ENCODE data around the gene AHNAK. TPM values are rescaled to one million over a fixed set of nuclear protein-coding genes. Genes with fewer than 3 reads are reported as not detected.

The AHNAK gene
- total RNA-seq, 2 donors from 2014 or later: 168 to 241 TPM

DNA sequence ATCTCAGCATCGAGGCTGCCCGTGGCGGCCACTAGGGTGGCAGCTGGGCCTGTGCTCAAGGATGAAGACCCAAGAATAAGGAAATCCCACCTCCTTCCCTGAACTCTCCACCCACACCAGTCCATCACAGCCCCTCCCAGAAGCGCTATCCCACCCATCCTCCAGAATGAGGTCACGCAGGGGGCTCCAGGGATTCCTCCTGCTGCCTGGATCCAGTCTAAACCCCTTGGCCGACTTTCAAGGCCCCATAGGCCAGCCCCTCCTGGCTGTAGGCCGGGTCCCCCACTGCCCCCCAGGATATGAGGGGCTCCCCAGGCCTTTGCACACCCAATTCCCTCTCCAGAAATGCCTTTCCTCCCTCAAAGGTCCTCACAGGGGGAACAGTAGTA lies 146.7 kb downstream of the AHNAK start:
- H3K36me3 ChIP-seq (replicated peaks in 1 of 2; ENCODE audit: insufficient read depth in 1 of 2, low read depth in 2 of 2): no peaks in the 10 kb centered on the region
- ATAC-seq: no peak
- 61 to 71% methylated on average over 5 to 7 of the region's 7 CpGs for WGBS, 2 donors
- H3K4me1 ChIP-seq: peaks cover 17% of the 10 kb centered on the region
- TF ChIP-seq POLR2A (IDR thresholded peaks at IDR 0.05): no peak
- TF ChIP-seq, protein P1, sequence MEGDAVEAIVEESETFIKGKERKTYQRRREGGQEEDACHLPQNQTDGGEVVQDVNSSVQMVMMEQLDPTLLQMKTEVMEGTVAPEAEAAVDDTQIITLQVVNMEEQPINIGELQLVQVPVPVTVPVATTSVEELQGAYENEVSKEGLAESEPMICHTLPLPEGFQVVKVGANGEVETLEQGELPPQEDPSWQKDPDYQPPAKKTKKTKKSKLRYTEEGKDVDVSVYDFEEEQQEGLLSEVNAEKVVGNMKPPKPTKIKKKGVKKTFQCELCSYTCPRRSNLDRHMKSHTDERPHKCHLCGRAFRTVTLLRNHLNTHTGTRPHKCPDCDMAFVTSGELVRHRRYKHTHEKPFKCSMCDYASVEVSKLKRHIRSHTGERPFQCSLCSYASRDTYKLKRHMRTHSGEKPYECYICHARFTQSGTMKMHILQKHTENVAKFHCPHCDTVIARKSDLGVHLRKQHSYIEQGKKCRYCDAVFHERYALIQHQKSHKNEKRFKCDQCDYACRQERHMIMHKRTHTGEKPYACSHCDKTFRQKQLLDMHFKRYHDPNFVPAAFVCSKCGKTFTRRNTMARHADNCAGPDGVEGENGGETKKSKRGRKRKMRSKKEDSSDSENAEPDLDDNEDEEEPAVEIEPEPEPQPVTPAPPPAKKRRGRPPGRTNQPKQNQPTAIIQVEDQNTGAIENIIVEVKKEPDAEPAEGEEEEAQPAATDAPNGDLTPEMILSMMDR (IDR thresholded peaks at IDR 0.05): no peak
- no peak overlapping the region for H3K27ac ChIP-seq
- no peaks in the 10 kb centered on the region for H3K27me3 ChIP-seq
- H3K4me3 ChIP-seq: no peak overlapping the region
- DNase-seq: no peak
- no peaks in the 10 kb centered on the region for H3K9me3 ChIP-seq
- intact Hi-C loops (cut with DNase I): no loop called here

DNA sequence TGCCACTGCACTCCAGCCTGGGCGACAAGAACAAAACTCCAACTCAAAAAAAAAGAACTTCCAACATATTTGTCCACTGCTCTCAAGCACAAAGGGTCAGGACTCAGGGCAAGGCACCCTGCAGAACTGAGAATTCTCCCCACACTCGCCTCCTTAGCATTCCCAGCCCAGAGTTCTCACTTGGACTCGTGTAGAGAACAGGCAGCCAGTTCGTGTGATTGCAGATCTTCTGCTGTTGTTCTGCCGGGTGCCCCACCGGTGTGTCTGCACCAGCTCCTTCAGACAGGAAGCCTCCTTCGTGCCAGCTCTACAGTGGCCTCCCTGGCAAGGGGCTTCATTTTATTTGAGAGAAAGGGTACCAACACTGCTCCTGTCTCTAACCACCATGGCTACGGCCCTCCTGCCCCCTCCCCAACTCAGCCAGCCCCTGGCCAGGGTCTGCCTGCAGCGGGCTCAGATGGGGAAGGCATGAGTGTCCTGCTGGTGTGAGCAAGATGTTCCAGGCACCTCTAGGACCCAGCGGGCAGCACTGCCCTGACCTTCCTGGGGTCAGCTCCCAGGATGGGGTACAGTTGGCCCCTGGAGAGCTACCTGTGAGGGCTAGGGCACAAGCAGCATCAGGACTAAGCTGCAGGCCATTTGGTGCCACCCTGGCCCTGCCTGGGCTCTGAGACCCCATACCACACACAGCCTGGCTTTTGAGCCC lies 147.3 kb downstream of the AHNAK start:
- intact Hi-C loops (cut with DNase I): no loop called here
- Histone ChIP-seq H3K4me1 (peaks cover 17% of the 10 kb centered on the region), H3K36me3 (replicated peaks in 1 of 2; ENCODE audit: insufficient read depth in 1 of 2, low read depth in 2 of 2) (no peaks in the 10 kb centered on the region), H3K4me3 (no peak overlapping the region), H3K9me3 (no peaks in the 10 kb centered on the region), H3K27me3 (no peaks in the 10 kb centered on the region), H3K27ac (peak overlapping the region in 1 of 4 donors; percentile 24)
- no peak for ATAC-seq
- 48 to 62% methylated on average over 6 to 10 of the region's 10 CpGs for WGBS, 2 donors
- DNase-seq: no peak
- no peak for TF ChIP-seq POLR2A (IDR thresholded peaks at IDR 0.05)
- TF ChIP-seq, protein P1 (IDR thresholded peaks at IDR 0.05): no peak

DNA sequence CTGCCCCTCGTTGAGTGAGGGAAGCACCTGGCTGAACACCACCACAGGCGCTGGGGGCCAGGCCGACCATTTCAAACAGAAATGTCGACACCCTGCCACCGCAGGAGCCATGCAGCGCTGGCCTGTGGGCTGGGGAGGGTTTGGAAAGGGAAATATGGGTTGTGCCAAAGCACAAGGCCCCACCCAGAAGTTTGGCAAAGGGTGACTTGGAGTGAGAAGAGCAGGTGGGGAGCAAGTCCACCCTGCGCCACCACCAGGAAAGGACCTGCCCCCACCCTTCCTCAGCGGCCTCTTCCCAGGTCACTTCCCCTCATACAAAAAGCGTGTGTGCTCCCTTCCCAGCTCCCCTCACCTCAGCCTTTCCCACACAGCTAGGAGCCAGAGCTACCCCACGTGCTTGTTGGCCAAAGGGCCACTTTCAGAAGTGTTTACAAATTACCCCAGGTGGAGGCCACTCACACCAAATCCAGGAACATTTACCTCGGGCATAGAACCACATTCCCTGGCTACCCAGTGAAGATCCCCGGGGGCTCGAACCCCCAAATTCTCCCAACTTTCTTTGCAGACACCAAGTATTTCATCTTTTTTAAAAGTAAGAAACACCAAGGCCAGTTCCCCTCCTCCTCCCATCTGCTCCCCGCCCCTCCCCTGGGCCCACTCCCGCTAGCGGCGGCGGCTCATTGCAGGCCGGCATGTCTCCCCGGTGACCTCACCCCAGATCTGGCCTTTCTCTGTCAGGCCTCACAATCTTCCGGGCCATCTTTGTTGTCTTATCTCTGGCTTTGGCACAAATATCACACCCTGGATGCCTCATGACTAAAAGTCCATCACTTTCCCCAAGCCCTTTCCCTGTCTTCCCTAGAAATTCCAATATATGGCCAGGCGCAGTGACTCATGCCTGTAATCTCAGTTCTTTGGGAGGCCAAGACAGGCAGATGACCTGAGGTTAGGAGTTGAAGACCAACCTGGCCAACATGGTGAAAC lies 148.3 kb downstream of the AHNAK start:
- H3K27me3 ChIP-seq: no peaks in the 10 kb centered on the region
- no peaks in the 10 kb centered on the region for H3K36me3 ChIP-seq (replicated peaks in 1 of 2; ENCODE audit: insufficient read depth in 1 of 2, low read depth in 2 of 2)
- DNase-seq (peak in 1 of 4 donors; percentile 23), ATAC-seq (no peak)
- intact Hi-C loops (cut with DNase I): no loop called here
- no peaks in the 10 kb centered on the region for H3K9me3 ChIP-seq
- peaks cover 17% of the 10 kb centered on the region for H3K4me1 ChIP-seq
- H3K27ac ChIP-seq: no peak overlapping the region
- 67 to 70% methylated on average over 20 to 21 of the region's 22 CpGs for WGBS, 2 donors
- no peak overlapping the region for H3K4me3 ChIP-seq
- TF ChIP-seq POLR2A (IDR thresholded peaks at IDR 0.05): no peak
- TF ChIP-seq, protein P1 (IDR thresholded peaks at IDR 0.05): no peak

DNA sequence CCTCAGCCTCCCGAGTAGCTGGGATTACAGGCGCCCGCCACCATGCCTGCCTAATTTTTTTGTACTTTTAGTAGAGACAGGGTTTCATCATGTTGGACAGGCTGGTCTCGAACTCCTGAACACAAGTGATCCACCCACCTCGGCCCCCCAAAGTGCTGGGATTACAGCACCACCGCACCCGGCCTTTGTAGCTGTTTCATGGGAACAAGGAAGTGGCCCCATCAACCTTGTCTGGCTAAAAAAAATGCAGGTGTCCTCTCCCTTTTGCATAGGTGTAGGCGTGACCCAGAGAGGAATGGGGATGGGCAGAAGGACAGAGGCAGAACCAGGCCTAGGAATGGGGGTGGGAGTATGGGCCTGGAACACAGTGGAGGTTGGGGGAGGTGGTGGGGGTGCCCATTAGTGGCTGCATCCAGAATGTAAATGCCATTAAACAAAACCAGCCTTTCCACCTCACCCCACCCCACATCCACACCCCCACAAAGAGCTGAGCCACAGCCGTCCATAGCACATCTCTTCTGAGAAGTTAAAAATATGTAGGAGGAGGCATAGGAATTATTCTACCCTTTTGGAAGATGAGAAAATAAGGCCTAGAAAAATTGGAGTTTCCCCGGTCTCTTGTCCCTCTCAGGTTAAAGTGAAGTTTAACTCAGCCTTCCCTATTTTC lies 150.6 kb downstream of the AHNAK start:
- no peak overlapping the region for H3K27ac ChIP-seq
- no peaks in the 10 kb centered on the region for H3K9me3 ChIP-seq
- no peak overlapping the region for H3K4me3 ChIP-seq
- no peak for DNase-seq
- 76 to 78% methylated on average over 10 of the region's 10 CpGs for WGBS, 2 donors
- no peaks in the 10 kb centered on the region for H3K27me3 ChIP-seq
- no peaks in the 10 kb centered on the region for H3K36me3 ChIP-seq (replicated peaks in 1 of 2; ENCODE audit: insufficient read depth in 1 of 2, low read depth in 2 of 2)
- no peak for ATAC-seq
- H3K4me1 ChIP-seq: peaks cover 17% of the 10 kb centered on the region
- no peak for TF ChIP-seq POLR2A (IDR thresholded peaks at IDR 0.05)
- TF ChIP-seq, protein P1 (IDR thresholded peaks at IDR 0.05): no peak
- intact Hi-C loops (cut with DNase I): no loop called here
